ENCODE measurements around the gene CDH15.

The CDH15 gene

DNA sequence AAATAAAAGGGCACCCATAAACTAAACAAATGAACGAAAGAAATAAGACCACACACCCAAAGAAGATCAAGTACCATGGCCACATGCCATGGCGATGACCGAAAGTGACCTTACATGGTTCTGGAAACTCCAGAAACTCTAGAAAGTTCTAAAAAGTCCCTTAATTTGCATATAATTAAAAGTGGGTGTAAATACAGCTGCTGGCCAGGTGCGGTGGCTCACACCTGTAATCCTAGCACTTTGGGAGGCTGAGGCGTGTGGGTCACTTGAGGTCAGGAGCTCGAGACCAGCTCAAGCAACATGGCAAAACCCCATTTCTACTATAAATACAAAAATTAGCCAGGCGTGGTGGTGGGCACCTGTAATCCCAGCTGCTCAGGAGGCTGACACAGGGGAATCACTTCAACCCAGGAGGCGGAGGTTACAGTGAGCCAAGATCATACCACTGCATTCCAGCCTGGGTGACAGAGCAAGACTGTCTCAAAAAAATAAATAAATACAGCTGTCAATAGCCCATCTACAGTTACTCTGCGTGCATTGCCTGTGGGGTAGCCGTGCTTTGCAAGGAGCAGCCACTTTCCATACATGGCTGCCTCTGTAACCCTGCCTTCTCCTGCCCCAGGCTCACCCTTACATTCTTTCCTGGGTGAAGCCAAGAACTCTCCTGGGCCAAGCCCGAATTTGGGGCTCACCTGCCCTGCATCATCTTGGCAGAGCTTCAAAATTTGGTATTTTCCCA, 38.8 kb downstream of the CDH15 start:
- no peaks in the 10 kb centered on the region for H3K4me1 ChIP-seq (ENCODE audit: control insufficient read depth, insufficient read depth, low read length, poor library complexity, severe bottlenecking)
- WGBS, 2 experiments (ENCODE audit: insufficient coverage in 2 of 2), result 75 to 89% methylated on average over 6 to 8 of the region's 11 CpGs
- no peak overlapping the region for H3K27ac ChIP-seq (ENCODE audit: low read depth, low read length, severe bottlenecking)
- no peaks in the 10 kb centered on the region for H3K36me3 ChIP-seq (ENCODE audit: control insufficient read depth, insufficient read depth, low read length)
- H3K4me3 ChIP-seq (ENCODE audit: extremely low read depth, insufficient read depth, low read length, poor library complexity, severe bottlenecking), result no peak overlapping the region
- no peaks in the 10 kb centered on the region for H3K9me3 ChIP-seq (ENCODE audit: control insufficient read depth, low read length)

DNA sequence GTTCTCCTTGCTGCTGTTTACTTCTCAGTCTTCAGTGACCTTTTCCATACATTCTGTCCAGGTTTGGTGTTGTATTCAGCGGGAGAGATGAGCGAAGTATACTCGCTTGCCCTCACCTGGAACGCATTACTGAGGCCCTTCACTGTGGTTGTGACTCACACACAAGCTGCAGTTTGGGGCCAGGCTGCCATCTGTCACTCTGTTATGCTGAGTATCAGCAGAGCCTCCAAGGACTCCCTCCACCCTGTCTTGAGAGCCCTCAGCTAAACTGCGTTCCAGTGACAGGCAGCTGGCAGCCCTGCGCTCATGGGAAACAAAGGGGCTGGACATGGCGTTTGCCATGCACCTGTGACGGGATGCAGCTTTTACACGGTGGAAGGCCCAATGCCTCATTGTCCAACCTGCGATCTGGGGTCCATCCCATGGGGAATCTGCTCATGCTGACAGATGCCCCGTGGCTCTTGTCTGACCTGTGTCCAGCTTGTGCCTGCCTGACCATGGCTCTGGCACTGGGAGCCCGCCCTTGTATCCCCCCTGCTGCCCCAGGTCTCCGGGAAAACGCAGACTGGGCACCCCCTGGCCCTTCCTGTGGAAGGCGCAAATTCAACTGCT, 39.5 kb downstream of the CDH15 start:
- Histone ChIP-seq H3K4me1 (ENCODE audit: control insufficient read depth, insufficient read depth, low read length, poor library complexity, severe bottlenecking) (no peaks in the 10 kb centered on the region), H3K4me3 (ENCODE audit: extremely low read depth, insufficient read depth, low read length, poor library complexity, severe bottlenecking) (no peak overlapping the region), H3K36me3 (ENCODE audit: control insufficient read depth, insufficient read depth, low read length) (no peaks in the 10 kb centered on the region), H3K27ac (ENCODE audit: low read depth, low read length, severe bottlenecking) (no peak overlapping the region), H3K9me3 (ENCODE audit: control insufficient read depth, low read length) (no peaks in the 10 kb centered on the region)
- WGBS, 2 experiments (ENCODE audit: insufficient coverage in 2 of 2), result 69 to 71% methylated on average over 13 to 15 of the region's 15 CpGs

DNA sequence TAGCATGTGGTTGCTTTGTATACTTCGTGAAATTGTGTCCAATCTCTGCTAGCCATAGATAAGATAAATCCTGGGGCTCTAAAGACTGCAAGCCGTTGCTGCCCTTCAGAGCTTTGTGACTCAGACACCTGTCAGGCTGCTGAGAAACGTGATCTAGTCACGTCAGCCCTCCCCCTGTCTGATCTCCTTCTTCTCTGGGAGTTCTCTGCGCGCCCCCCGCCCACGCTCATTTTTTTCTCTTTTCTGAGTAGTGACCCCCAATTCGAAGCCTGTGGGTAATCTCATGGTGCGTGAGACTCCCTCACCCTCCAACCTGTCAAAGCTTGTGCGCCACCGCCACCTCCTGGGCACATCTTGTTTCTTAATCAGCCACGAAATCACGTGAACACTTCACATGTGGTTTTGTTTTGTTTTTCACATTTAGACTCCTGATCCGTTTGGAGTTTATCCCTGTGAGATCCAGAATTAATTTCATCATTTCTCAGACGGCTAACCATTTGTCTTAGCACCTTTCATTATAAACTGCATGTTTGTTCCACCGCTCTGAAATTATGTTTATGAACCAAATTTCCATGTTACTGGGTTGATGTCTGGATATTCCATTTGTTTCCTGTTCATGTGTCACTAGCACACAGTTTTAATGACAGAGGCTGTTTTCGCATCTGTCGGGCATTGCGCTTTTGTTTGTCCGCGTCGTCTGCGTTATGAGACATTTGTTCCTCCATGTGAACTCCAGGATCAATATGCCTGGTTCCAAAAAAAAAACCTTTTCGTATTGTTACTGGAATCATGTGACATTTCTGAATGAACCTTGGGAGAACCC, 45.0 kb downstream of the CDH15 start:
- no peaks in the 10 kb centered on the region for H3K4me1 ChIP-seq (ENCODE audit: control insufficient read depth, insufficient read depth, low read length, poor library complexity, severe bottlenecking)
- 12 to 15% methylated on average over 19 to 20 of the region's 25 CpGs for WGBS, 2 experiments (ENCODE audit: insufficient coverage in 2 of 2)
- H3K9me3 ChIP-seq (ENCODE audit: control insufficient read depth, low read length), result no peaks in the 10 kb centered on the region
- H3K4me3 ChIP-seq (ENCODE audit: extremely low read depth, insufficient read depth, low read length, poor library complexity, severe bottlenecking), result peak overlapping the region; percentile 78
- H3K36me3 ChIP-seq (ENCODE audit: control insufficient read depth, insufficient read depth, low read length), result peaks cover 25% of the 10 kb centered on the region
- peak overlapping the region; percentile 63 for H3K27ac ChIP-seq (ENCODE audit: low read depth, low read length, severe bottlenecking)

DNA sequence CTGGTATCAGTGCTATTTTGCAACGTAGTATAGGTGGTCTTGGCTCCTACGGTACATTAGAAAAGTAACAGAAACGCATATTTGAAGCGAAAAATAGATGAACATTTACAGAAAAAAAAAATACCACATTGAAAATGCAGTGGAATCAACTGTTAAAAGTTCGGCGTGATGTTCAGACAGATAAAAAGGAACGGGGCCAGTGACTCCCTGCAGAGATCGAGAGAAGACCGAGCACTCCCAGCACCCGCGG, 45.5 kb downstream of the CDH15 start:
- Histone ChIP-seq H3K36me3 (ENCODE audit: control insufficient read depth, insufficient read depth, low read length) (peaks cover 30% of the 10 kb centered on the region), H3K27ac (ENCODE audit: low read depth, low read length, severe bottlenecking) (peak overlapping the region; percentile 63), H3K4me3 (ENCODE audit: extremely low read depth, insufficient read depth, low read length, poor library complexity, severe bottlenecking) (peak overlapping the region; percentile 78), H3K9me3 (ENCODE audit: control insufficient read depth, low read length) (no peaks in the 10 kb centered on the region), H3K4me1 (ENCODE audit: control insufficient read depth, insufficient read depth, low read length, poor library complexity, severe bottlenecking) (no peaks in the 10 kb centered on the region)
- 1 to 6% methylated on average over 9 to 10 of the region's 11 CpGs for WGBS, 2 experiments (ENCODE audit: insufficient coverage in 2 of 2)

DNA sequence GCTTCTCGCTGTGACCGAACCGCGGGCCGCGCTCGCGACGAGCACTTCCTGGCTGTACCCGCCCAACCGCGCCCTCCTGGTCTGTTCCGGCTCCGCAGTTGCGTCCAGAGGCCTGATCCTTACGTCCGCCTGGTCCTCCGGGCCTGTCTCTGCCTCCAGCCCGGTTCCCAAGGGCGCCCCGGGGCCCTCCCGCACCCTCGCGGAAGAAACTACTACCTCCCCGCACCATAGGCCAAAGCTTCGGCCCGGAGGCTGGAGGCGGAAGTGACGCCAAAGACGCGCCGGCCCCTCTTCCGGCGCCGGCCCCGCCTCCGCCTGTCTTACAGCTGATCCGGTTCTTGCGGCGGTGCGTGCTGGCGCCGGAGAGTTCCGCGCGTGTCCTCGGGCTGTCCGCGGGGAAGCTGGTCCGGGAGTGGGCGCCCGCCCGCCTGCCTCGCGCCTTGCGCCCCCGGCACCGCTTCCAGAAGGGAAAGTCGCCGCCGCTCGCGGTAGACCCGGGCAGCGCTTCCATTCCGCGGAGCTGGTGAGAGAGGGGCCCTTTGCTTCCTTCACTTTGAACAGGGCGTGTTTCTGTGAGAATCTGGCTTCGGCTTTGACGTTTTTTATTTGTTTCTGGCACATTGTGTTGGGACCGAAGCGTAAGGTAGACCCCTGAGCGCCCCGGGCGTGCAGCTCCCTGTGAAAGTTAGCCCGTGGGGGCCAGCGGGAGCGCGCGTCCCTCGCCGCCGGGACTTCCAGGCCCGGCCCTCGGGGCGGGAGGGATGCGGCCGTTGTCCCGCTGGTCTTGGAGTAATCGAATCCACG, 46.0 kb downstream of the CDH15 start, which contains the start of gene ZNF778:
Gene ZNF778 (plus strand): TSS at position 316 of the 804 bp plus-strand sequence. CDS start 3,425 bp downstream, outside the sequence.
- no peaks in the 10 kb centered on the region for H3K4me1 ChIP-seq (ENCODE audit: control insufficient read depth, insufficient read depth, low read length, poor library complexity, severe bottlenecking)
- WGBS, 2 experiments (ENCODE audit: insufficient coverage in 2 of 2), result 0 to 1% methylated on average over 57 to 67 of the region's 91 CpGs

DNA sequence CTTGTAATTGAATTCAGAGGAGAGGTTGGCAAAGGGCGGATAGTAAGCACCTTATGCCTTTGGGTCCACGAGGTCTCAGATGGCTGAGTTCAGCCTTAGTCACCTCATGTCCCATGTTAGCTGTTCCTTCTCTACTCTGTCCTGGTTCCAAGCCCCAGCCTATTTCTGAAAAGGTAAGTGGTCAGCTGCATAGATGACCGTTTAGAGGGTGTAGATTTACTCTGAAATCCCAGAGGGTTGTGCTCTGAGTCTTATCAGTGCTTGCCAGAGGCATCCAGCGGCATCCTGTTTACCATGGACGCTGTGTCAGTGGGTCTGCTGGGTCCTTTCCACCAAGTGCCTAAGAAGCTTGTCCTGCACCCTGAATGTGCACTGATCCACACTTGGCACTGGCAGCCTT, 47.8 kb downstream of the CDH15 start:
- 71 to 75% methylated on average over 5 of the region's 5 CpGs for WGBS, 2 experiments (ENCODE audit: insufficient coverage in 2 of 2)
- no peak overlapping the region for H3K4me3 ChIP-seq (ENCODE audit: extremely low read depth, insufficient read depth, low read length, poor library complexity, severe bottlenecking)
- no peaks in the 10 kb centered on the region for H3K9me3 ChIP-seq (ENCODE audit: control insufficient read depth, low read length)
- peaks cover 51% of the 10 kb centered on the region for H3K36me3 ChIP-seq (ENCODE audit: control insufficient read depth, insufficient read depth, low read length)
- H3K27ac ChIP-seq (ENCODE audit: low read depth, low read length, severe bottlenecking), result peak overlapping the region; percentile 23
- H3K4me1 ChIP-seq (ENCODE audit: control insufficient read depth, insufficient read depth, low read length, poor library complexity, severe bottlenecking), result no peaks in the 10 kb centered on the region

More for the DNA sequence above, 46.0 kb downstream of the CDH15 start, which contains the start of gene ZNF778:
- Histone ChIP-seq H3K9me3 (ENCODE audit: control insufficient read depth, low read length) (no peaks in the 10 kb centered on the region), H3K4me3 (ENCODE audit: extremely low read depth, insufficient read depth, low read length, poor library complexity, severe bottlenecking) (peak within 1 kb of the TSS; percentile 78), H3K36me3 (ENCODE audit: control insufficient read depth, insufficient read depth, low read length) (peaks cover 35% of the 10 kb centered on the region), H3K27ac (ENCODE audit: low read depth, low read length, severe bottlenecking) (peak within 1 kb of the TSS; percentile 63)

DNA sequence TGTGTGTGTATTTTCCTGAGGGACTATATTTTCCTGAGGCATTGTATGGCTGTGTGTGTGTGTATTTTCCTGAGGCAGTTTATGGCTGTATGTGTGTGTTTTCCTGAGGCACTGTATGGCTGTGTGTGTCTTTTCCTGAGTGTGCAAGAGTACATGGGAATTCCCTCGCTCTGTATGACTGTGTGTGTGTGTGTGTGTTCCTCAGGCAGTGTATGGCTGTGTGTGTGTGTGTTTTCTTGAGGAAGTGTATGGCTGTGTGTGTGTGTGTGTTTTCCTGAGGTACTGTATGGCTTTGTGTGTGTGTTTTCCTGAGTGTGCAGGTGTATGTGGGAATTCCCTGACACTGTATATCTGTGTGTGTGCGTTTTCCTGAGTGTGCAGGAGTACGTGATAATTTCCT, 50.1 kb downstream of the CDH15 start:
- 94% methylated on average over 3 of the region's 3 CpGs for WGBS, 2 experiments (ENCODE audit: insufficient coverage in 2 of 2)
- H3K27ac ChIP-seq (ENCODE audit: low read depth, low read length, severe bottlenecking), result no peak overlapping the region
- peaks cover 73% of the 10 kb centered on the region for H3K36me3 ChIP-seq (ENCODE audit: control insufficient read depth, insufficient read depth, low read length)
- no peak overlapping the region for H3K4me3 ChIP-seq (ENCODE audit: extremely low read depth, insufficient read depth, low read length, poor library complexity, severe bottlenecking)
- H3K9me3 ChIP-seq (ENCODE audit: control insufficient read depth, low read length), result peaks cover under 1% of the 10 kb centered on the region
- no peaks in the 10 kb centered on the region for H3K4me1 ChIP-seq (ENCODE audit: control insufficient read depth, insufficient read depth, low read length, poor library complexity, severe bottlenecking)

DNA sequence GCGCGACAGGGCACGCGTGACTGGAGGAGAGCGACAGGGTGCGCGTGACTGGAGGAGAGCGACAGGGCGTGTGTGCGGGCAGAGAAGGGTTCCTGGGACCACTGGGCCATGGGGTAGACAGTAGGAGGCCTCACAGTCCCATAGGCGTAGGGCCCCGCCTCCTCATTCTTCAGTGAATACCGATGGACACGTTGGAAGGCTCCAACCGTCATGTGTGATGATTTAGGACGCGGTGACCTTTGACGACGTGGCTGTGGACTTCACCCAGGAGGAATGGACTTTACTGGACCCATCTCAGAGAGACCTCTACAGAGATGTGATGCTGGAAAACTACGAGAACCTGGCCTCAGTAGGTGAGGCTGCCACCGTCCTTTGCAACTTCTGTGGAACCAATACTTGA, 51.4 kb downstream of the CDH15 start:
- H3K4me1 ChIP-seq (ENCODE audit: control insufficient read depth, insufficient read depth, low read length, poor library complexity, severe bottlenecking), result no peaks in the 10 kb centered on the region
- H3K4me3 ChIP-seq (ENCODE audit: extremely low read depth, insufficient read depth, low read length, poor library complexity, severe bottlenecking), result no peak overlapping the region
- H3K9me3 ChIP-seq (ENCODE audit: control insufficient read depth, low read length), result peaks cover 13% of the 10 kb centered on the region
- 97 to 98% methylated on average over 21 of the region's 21 CpGs for WGBS, 2 experiments (ENCODE audit: insufficient coverage in 2 of 2)
- H3K27ac ChIP-seq (ENCODE audit: low read depth, low read length, severe bottlenecking), result no peak overlapping the region
- H3K36me3 ChIP-seq (ENCODE audit: control insufficient read depth, insufficient read depth, low read length), result peaks cover 86% of the 10 kb centered on the region

DNA sequence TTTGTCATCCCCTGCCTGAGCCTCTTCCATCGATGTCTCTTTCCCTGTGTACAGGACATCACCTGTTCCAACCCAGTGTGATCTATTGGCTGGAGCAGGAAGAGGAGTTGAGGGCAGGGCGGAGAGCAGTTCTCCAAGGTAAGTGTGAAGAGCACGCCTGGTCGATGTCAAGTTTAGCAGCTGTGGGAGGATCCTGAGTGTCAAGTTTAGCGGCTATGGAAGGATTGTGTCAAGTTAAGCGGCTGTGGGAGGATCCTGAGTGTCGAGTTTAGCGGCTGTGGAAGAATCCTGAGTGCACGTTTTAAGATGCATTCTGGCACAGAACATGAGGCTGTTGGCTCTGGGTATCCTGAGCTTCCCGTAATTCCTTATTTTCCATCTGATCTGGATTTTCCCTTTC, 53.1 kb downstream of the CDH15 start:
- no peak overlapping the region for H3K4me3 ChIP-seq (ENCODE audit: extremely low read depth, insufficient read depth, low read length, poor library complexity, severe bottlenecking)
- peaks cover 13% of the 10 kb centered on the region for H3K9me3 ChIP-seq (ENCODE audit: control insufficient read depth, low read length)
- peaks cover 94% of the 10 kb centered on the region for H3K36me3 ChIP-seq (ENCODE audit: control insufficient read depth, insufficient read depth, low read length)
- no peaks in the 10 kb centered on the region for H3K4me1 ChIP-seq (ENCODE audit: control insufficient read depth, insufficient read depth, low read length, poor library complexity, severe bottlenecking)
- H3K27ac ChIP-seq (ENCODE audit: low read depth, low read length, severe bottlenecking), result no peak overlapping the region
- 99 to 100% methylated on average over 6 to 8 of the region's 10 CpGs for WGBS, 2 experiments (ENCODE audit: insufficient coverage in 2 of 2)

DNA sequence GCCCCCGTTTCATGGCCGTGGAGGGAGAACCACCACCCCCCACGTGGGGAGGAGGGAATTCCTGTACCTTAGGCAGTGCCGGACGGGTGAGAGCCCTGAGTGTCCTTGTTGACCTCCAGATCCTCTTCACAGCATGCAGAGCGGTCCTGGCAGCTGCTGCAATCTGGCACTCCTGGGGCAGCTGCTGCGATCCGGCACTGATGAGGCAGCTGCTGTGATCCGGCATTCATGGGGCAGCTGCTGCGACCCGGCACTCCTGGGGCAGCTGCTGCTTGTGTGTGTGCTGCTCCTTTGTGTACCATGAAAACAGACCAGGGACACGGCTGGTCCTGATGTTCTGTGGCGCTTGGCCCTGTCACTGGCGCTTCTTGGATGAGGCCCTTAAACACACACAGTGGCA, 58.7 kb downstream of the CDH15 start:
- no peaks in the 10 kb centered on the region for H3K4me1 ChIP-seq (ENCODE audit: control insufficient read depth, insufficient read depth, low read length, poor library complexity, severe bottlenecking)
- 94 to 95% methylated on average over 11 to 14 of the region's 14 CpGs for WGBS, 2 experiments (ENCODE audit: insufficient coverage in 2 of 2)
- H3K9me3 ChIP-seq (ENCODE audit: control insufficient read depth, low read length), result peaks cover 13% of the 10 kb centered on the region
- H3K27ac ChIP-seq (ENCODE audit: low read depth, low read length, severe bottlenecking), result no peak overlapping the region
- H3K4me3 ChIP-seq (ENCODE audit: extremely low read depth, insufficient read depth, low read length, poor library complexity, severe bottlenecking), result no peak overlapping the region
- peaks cover 92% of the 10 kb centered on the region for H3K36me3 ChIP-seq (ENCODE audit: control insufficient read depth, insufficient read depth, low read length)
